ENCODE measurements around the gene HIVEP2.

Gene HIVEP2

DNA sequence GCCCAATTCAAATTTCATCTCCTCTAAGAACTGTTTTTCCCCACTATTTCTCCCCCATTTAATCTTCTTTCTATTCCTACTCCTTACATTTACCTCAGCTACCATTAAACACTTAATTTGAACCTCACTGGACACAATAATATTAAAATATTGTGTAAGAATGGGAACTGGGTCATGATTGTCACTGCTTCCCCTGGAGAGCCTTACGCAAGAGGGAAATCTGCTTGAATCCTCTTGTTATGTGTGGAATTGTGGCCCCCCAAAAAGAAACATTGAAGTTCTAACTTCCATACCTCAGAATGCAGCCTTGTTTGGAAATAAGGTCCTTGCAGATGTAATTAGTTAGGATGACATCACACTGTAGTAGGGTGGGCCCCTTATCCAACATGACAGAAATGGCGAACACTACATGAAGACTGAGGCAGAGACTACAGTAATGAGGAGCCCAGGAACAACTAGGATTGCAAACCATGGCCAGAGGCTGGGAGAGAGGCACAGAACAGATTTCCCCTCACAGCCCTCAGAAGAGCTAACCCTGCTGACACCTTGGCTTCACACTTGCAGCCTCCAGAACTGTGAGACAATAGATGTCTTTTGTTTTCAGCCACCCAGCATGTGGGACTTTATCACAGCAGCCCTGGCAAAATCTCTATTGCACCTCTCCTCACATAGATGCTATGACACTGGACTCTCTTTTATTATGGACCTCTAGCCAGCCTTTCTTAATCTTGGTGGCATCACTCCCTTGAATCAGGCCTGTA lies 29.9 kb downstream of the HIVEP2 start:
- no peak for DNase-seq

DNA sequence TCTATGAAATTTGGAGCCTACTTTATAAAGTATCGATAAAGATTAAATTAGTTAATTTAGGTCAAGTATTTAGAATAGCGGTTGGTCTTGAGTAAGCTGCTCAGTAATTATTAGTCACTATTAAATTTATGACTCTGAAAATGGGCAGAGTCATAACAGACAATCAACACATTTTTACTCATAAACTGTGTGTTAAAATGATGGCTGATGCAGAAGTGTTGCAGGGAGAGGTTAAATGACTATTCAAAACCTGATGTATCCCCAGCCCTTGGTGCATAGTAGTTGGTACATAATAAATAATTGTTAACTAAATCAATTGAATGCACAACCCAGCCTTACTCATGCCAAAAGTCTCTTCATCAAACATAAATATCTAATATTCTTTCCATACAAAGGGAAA lies 30.6 kb downstream of the HIVEP2 start:
- no peak for DNase-seq

DNA sequence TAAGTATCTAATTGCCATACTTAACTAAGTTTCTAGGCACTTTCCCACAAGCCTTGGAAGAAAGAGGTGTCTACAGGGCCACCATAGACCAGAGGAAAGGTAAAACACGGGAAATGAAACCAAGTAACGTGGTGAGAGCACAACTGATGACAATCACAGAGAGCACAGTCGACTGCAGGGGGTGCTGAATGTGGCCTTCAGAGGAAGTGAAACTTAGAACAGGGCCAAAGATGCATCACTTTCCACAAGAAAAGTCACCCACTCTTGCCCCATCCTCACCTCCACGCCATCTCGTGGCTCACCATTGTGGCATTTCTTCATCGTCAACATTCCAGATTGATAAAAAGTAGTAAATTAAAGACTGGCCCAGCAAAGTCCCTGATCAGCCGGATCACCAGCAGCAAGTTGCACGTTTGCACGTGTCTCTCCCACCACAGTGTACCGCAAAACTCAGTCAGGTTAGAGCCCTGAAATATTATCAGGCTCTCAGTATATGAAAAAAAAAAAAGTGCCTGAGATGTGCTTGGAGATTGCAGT lies 31.4 kb downstream of the HIVEP2 start:
- no peak for DNase-seq

DNA sequence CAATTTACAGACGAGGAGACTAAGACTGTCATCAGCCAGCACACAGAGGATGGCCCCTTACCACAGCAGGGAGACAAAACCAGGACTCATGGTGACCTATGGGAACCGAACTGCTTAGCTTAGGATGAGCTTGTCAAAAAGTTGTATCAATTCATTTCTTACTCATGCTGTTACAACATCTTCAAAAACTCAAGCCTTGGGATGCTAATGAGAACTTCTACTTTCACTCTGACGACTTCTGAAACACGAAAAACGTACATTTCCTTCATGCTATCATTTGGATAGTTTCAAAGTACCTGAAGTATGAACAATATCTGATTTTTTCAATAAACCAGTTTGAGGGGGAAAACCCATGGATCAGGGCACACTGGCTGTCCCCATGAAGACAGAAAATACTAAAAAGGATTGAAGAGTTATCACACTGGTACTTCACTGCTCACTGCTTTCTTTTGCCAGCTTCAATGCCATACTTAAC lies 31.9 kb downstream of the HIVEP2 start:
- no peak for DNase-seq

DNA sequence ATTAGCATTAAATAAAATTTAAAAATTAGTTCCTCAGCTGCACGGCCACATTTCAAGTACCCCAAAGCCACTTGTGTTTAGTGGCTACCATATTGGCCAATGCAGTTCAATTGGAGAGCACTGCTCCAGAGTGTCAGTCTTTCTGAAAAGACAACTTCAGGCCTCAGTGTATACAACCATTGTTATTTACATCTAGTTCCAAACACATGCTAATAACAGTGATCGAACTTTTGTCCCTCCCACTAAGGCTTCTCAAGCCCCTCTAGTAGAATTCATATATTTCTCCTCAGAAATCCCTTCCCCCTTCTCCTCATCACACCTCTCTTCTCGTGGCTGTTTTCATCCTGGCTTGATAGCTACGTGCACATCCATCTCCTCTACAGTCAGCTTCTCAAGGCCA lies 32.9 kb downstream of the HIVEP2 start:
- no peak for DNase-seq

DNA sequence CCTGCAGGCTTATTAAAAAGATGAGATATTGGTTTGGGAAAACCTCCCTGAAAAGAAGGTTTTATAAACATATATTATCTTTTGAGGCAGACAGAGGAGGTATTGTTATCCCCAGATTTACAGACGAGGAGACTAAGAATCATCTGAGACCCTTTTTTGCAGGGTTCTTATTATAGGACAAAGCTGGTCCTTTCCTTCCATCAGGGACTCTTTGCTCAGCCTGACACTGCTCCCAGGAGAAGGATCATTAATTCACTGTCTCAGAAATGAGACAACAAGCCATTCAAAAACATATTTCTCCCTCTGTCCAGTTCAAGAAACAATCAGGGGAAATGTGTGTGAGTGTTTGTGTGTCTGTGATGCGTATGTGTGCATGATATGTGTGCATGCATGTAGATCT lies 33.5 kb downstream of the HIVEP2 start:
- DNase-seq = no peak

DNA sequence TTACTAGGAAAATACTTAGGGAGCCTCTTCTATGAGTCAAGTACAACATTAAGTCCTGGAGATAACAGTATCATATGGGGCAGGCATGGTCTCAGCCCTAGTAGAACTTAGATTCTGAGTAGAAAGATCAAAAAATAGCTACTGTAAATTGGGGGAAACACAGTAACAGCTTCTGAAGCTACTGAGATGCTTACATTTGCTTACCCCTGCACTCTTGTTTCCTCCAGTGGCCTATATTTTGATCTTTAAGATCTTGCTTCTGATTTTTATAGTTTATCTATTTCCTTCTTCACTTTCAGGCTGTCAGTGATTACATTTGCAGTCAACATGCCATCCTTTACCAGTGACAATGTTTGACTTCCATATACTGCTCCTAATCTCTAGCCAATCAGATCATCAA lies 35.3 kb downstream of the HIVEP2 start:
- DNase-seq = no peak

DNA sequence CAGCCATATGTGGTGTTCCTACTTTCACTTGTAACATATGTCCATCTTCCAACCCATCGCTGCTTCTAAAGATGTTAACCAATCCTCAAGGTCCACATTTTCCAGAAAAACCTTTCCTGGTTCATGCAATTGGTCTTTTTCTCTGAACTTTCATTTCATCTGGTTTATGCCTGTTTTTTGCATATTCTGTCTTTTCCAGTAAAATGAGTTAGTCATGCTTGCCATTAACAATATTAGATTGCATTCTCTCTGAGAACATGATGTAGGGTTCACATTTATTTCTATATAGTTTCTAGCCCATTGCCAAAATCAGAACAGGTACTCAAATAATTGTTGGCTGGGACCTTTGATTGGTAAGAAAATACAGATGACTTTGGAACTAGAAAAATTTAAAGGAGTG lies 36.7 kb downstream of the HIVEP2 start:
- no peak for DNase-seq

DNA sequence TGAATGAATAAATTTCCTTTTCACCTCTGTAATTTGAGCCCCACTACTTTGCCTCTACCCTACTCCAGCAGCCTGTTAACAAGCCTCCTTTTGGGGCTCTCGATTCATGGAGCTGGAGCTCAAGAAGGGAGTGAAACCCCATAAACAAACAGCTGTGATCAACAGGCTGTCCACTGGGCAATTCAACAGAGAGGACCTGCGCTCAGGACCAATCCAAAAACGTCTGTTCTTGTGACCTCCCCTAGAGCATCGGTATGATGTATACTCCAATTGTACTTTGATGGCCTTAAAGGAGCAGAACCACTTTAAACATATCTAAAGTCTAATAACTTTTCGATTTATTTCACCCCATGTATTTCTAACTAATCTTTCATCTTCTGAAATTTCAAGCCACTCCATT lies 37.4 kb downstream of the HIVEP2 start:
- DNase-seq = no peak

DNA sequence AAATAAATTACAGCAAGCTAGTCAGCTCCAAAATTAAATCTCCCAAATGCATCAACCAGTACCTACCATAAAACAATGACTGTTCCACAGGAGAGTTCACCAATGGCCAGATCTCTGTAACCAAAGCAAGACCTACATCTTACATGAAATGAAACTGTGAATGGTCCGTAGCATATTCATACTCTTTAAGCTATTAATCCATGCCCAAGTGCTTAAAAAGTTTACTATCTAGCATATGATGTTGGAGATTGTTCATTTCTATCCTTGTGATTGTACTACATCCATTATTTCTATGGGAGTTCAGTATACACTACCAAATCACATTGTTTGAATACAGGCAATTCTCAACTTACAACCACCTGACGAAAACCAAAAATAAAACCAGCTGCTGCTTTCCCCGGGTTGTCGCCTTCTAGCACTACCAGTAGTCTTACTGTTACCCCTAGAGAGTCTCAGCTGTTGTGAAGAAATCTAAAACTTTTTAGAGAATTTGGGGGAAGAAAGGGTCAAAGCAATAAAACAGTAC lies 38.0 kb downstream of the HIVEP2 start:
- no peak for DNase-seq

DNA sequence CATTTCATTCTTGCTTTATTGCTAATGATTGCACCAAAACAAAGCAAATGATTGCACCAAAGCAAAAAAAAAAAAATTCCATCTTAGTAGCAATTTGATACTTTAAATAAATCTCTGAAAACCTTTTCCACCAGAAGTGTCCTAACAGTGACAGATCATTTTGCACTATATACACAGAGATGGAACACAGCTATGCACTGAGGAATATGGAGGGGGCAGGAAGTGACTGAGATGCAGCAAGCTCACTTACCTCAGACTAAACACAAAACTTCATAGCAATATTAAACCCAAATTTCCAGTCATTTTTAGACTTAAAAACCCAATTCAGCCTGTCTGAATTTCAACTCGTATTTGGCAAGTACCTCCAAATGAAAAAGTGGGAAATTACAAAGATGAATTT lies 41.2 kb downstream of the HIVEP2 start:
- DNase-seq = no peak

DNA sequence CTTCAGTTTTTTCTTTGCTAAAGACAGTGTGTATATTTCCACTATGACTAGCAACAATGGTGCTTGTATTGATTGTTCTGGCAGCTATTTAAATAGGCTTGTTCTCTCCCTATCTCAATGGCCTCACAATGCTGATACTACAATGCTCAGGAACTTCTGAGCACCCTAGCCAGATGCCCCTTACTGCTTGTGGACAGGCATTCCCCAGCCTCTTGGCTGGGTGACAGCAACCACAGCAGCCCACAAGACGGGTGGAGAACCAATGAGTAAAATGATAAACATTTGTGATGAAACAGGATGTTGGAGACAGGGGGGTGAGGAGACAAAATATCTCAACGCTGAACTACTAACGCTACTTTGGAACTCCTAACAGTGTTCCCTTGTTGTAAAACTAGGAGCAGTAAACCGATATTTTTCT lies 42.3 kb downstream of the HIVEP2 start:
- DNase-seq = no peak

DNA sequence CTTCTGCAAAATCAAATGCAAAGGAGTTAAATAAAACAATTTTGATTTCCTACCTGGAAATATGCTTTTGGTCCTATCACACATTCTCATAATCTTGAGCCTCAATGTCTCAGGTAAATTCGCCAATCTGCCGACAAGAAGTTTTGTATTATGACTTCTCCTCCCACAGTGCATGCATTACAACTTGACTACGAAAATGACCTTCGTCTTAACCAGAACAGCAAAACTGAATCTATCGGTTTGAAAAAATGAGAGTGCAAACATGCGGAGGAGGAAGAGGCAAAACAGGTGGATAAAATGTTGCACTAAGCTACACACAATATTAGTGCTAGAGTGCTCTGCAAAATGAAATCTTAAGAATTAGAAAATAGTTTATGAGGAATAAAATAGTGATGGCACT lies 43.4 kb downstream of the HIVEP2 start:
- DNase-seq = no peak

DNA sequence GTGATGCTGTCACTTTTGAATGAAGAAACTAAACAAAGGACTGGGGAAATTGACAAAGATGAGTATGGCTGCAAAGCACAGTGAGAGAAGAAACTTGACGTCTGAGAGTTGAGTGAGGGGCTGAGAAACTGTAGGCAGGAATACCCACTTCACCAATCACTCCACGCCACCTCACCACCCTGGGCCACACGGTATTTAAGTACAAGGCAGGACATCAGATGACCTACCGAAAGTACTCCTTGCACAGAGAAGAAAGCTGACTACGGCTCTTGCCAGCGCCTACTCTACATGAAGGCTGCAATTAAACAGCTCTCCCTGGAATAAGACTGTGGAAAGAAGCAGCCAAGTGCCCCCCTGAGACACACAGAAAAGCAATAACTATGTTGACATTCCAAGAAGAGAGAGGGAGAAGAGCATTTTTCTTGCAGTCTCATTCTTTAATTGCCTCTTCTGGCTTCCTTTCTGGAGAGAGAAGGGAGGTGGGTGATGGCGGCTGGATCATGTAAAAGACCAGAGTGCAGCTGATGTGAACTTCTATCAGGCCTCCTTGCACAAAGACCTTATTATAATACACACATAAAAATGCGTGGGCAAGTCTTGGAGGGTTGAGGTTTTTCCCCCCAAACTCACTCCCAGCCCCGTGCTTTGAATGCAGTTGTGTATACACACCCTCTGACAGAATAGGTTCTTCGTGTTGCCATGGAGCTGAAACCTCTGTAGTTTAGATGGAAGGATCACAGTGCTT lies 44.6 kb downstream of the HIVEP2 start:
- no peak for DNase-seq

DNA sequence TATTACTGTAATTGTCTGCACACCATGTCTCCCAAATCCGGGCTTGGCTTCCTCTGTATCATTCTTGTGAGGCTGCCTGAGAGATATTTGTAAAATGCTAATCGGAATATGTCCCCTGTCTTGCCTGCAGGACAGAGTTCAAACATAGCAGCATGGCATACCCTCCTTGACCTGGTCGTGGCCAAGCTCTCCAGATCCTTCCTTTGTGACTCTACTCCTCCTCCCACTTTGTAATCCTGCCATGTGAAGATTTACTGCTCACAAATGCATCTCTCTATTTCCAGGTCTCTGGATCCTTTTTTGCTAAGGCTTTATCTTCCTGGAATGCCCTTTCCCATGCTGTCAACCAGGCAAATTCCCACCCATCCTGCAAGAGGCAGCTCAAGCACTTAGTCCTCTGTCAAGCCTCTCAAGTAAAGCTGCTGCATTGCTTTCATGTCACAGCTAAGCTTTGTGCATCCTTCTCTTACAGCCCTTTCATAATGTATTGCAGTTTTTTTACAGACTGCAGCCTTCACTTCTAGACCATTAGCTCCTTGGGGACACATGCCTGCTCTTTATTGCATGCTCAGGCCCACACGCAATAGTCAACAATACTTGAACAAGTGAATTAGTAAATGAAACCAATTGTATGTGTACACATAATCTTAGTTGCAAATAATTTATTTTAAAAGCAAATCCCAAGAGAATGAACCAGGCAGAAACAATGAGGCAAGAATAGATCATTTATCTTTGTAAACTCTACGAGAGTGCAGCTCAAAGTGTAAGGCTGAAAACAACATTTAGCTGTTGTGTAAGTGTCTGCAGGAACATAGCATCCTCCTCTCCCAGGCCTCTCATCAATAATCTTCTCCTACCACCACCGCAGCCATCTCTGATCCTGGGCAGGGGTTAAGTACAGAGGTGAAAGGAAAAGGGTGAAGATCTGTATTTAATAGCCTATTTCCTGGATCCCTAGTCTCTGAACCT lies 45.8 kb downstream of the HIVEP2 start:
- no peak for DNase-seq

DNA sequence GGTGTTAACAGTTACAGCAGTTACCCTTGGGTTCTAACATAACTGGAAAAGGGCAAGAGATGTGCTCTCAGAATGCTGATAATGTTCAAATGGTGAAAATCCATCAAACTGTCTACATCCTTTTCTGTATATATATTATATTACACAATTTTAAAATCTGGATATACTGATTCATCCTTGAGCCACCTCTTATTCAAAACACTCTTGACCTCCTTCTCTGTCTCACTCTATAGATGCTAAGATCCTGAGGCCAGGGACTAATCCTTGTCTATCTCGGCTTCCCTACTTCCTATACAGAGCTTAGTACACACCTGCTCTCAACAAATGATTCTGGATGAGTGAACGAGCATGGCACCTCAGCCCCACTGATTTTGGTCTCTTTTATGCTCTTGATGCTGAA lies 47.3 kb downstream of the HIVEP2 start:
- DNase-seq = no peak

DNA sequence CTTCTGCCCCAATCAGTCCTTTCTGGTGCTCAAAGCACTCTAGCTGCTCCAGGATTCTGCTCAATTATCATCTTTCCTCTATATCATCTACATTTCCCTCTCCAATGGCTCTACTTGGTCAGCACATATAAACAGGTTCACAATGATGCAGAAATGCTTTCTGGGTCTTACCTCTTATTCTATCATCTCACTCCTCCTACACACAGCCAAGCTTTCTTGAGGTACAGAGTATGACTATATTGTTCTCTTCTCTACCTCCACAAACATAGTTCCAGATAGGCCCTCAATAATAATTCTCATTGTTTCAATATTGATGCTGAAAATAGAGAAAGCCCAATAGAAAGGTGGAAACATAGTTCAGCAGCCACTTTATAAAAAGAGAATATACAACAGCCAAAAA lies 48.2 kb downstream of the HIVEP2 start:
- no peak for DNase-seq

DNA sequence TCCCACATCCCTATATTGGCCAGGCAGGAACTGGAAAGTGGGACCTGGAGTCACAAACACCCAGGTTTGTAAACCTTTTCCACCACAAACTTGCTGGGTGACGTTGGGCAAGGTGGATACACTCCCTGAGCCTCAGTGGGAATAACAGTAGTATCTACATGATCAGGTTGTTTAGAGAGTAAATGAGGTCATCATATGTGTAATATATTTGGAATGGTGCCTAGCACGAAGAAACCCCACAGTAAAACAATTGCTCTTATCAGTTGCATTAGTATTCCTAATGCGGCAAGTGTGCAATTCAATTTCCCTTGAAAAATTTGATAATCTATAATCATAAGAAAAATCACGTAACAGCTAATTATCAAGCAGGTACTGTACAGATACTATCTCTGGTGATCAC lies 51.9 kb downstream of the HIVEP2 start:
- DNase-seq = no peak

DNA sequence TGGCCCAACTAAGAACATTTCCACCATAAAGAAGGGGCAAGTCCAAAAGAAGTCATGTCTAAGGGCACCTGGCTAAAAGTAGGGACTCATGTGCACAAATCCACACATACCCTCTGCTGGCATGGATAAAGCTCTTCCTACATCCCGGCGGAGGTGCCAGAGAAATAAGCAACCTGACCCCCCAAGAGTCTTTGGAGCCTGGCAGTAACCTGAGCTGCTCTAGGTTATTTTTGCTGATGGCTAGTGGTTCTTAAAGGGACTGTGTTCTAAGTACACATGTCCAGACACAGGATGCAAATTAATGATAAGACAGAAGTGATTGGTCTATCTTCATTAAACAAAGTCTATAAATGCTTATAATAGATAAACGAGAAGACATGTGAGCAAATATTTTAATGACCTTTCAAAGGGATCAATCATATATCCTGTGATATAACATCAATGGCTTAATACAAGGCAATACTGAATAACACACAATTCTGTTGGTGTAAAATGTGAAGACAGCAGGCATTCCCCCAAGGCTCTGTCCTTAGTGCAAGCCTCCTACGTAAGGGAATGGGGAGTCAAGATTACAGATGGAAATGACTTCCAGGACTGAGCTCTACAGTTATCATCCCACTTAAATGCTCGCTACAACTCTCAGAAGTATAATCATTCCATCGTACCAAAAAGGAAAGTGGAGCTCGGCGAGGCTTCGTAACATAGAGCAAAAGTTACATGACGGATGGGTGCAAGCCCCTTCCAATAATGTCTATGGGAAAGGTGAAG lies 52.5 kb downstream of the HIVEP2 start:
- no peak for DNase-seq

DNA sequence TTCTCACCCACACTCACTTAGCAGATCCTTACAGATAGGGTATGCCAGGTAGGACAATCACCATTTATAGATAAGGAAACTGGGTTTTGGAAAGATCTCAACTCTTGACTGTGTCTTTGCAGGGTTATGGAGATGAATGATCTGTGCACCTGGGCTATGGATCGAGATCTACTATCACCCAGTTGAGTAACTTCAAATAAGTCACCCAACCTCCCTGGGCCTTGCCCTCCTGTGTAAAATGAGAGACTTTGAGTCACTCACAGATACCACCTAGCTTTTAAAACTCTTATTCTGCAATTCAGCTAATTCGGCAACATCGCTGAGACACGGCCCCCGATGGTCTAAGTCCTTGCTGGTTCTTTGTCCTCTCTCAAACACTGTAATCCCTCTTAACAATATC lies 53.5 kb downstream of the HIVEP2 start:
- DNase-seq = no peak

DNA sequence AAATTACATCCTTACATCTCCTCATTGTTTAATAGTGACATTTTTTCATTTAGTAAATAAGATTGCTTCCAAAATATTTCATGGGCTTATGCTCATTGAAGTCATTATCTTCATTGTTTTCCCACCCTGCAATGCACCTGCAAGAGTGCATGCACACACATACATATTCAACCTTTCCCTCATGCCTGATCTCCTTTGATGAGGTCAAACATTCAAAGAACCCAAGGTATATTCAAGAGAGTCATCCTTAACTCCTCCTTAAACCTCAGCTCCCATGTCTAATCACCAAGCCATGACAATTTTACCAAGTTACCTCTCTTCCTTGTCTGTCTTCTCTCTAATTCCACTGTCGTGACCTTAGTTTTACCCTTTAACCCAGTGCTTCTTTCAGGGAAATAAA lies 56.5 kb downstream of the HIVEP2 start:
- DNase-seq = no peak

DNA sequence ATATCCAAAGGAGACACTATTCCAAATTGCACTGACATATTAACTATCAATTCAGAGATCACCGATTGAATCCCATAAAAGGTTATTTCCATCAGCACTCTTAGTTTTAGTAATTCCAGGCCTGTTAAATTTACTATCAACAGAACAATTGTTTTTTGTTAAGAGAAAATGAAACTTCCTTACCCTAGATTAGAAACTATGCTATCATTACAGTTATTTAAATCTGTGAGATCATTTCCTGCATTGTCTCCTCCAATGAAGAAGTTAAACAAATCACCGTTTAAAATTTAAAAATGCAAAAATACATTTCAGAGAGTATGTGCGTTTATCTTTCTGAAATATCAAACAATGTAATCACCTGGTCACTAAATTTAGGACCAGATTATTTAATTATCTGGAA lies 57.5 kb downstream of the HIVEP2 start:
- no peak for DNase-seq

Measured in NCI-H1048 (cell line).